Suprapubic skin (tissue), 4 donors: Measurements from ENCODE around the gene OMP.

Source experiments
- POLR2A ChIP-seq, 2 donors: fragments of 450-650 bp; IDR thresholded peaks; one replicate each; pipeline ENCODE4 v1.6.1; 2017; ENCODE audit warnings: antibody characterized with exemption in 2 of 2, mild to moderate bottlenecking in 2 of 2, moderate library complexity in 2 of 2
- POLR2AphosphoS5 ChIP-seq, 3 donors: sonication (generic); formaldehyde crosslinking; IDR thresholded peaks; one replicate each; pipeline ENCODE4 v1.6.1; 2017; ENCODE audit warnings: antibody characterized with exemption in 3 of 3
- TF ChIP-seq, protein P1 (sequence below), 2 donors: fragments of 200-600 bp in 1 of 2; fragments of 450-650 bp in 1 of 2; sonication (generic) in 1 of 2; IDR thresholded peaks; one replicate each; pipeline ENCODE4 v1.5.1; 2016 to 2019; ENCODE audit warnings: antibody characterized with exemption in 2 of 2, mild to moderate bottlenecking in 1 of 2, moderate library complexity in 1 of 2

DNA sequence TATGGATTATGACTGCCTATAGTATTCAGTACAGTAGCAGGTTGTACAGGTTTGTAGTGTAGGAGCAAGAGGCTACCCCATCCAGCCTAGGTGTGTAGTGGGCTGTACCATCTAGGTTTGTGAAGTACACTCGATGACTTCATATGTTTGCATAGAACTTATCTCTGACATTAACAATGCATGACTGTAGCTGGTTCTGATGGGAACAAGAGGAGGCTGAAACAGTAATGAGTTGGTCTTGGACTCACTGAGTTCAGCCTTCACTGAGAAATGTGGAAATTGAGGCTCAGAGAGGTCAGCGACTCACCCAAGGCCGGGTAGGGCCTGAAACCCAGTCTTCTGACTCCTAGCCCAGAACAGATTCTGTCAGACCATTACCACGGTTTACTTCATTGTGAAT, 38.4 kb downstream of the OMP start:
- TF ChIP-seq, protein P1, sequence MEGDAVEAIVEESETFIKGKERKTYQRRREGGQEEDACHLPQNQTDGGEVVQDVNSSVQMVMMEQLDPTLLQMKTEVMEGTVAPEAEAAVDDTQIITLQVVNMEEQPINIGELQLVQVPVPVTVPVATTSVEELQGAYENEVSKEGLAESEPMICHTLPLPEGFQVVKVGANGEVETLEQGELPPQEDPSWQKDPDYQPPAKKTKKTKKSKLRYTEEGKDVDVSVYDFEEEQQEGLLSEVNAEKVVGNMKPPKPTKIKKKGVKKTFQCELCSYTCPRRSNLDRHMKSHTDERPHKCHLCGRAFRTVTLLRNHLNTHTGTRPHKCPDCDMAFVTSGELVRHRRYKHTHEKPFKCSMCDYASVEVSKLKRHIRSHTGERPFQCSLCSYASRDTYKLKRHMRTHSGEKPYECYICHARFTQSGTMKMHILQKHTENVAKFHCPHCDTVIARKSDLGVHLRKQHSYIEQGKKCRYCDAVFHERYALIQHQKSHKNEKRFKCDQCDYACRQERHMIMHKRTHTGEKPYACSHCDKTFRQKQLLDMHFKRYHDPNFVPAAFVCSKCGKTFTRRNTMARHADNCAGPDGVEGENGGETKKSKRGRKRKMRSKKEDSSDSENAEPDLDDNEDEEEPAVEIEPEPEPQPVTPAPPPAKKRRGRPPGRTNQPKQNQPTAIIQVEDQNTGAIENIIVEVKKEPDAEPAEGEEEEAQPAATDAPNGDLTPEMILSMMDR (IDR thresholded peaks at IDR 0.05): no peak
- no peak for TF ChIP-seq POLR2AphosphoS5 (IDR thresholded peaks at IDR 0.05)
- TF ChIP-seq POLR2A (IDR thresholded peaks at IDR 0.05): no peak
